HG03108 (cell line): ENCODE data around the gene ADAMTS16.

Experiments used
- ATAC-seq: cut with Tn5 transposase; IDR thresholded peaks from one replicate; pipeline ENCODE4 v1.9.1; 2021; ENCODE audit warnings: moderate library complexity; ENCODE audit not compliant: unreplicated experiment

Gene ADAMTS16

GRCh38 chr5:5276951-5277517 is 136.9 kb downstream of the ADAMTS16 start:
- ATAC-seq: no peak

- no peak for ATAC-seq
These were observed 138.2 kb downstream of the ADAMTS16 start for GRCh38 chr5:5278201-5278814.

GRCh38 chr5:5278815-5279381 is 138.8 kb downstream of the ADAMTS16 start:
- ATAC-seq: no peak

GRCh38 chr5:5285906-5286305 is 145.8 kb downstream of the ADAMTS16 start:
- ATAC-seq: no peak

- no peak for ATAC-seq
These were observed 147.3 kb downstream of the ADAMTS16 start for GRCh38 chr5:5287419-5287818.

- no peak for ATAC-seq
These were observed 148.1 kb downstream of the ADAMTS16 start for GRCh38 chr5:5288201-5288600.

- ATAC-seq: no peak
These were observed 149.4 kb downstream of the ADAMTS16 start for GRCh38 chr5:5289537-5289936.

- ATAC-seq: no peak
These were observed 150.7 kb downstream of the ADAMTS16 start for GRCh38 chr5:5290674-5291334.

- ATAC-seq: no peak
These were observed 151.2 kb downstream of the ADAMTS16 start for GRCh38 chr5:5291357-5291756.

GRCh38 chr5:5293029-5293428 is 152.9 kb downstream of the ADAMTS16 start:
- ATAC-seq: no peak

GRCh38 chr5:5294429-5294828 is 154.3 kb downstream of the ADAMTS16 start:
- ATAC-seq: no peak

GRCh38 chr5:5295351-5295750 is 155.2 kb downstream of the ADAMTS16 start:
- no peak for ATAC-seq

GRCh38 chr5:5296051-5296450 is 155.9 kb downstream of the ADAMTS16 start:
- no peak for ATAC-seq

GRCh38 chr5:5297432-5298067 is 157.4 kb downstream of the ADAMTS16 start:
- no peak for ATAC-seq

- no peak for ATAC-seq
These were observed 158.0 kb downstream of the ADAMTS16 start for GRCh38 chr5:5298068-5298633.

GRCh38 chr5:5298841-5299541 is 158.9 kb downstream of the ADAMTS16 start:
- ATAC-seq: no peak

- no peak for ATAC-seq
These were observed 161.0 kb downstream of the ADAMTS16 start for GRCh38 chr5:5301176-5301575.

GRCh38 chr5:5302201-5302600 is 162.1 kb downstream of the ADAMTS16 start:
- no peak for ATAC-seq

- ATAC-seq: no peak
These were observed 163.1 kb downstream of the ADAMTS16 start for GRCh38 chr5:5303242-5303641.

GRCh38 chr5:5304361-5305020 is 164.4 kb downstream of the ADAMTS16 start:
- no peak for ATAC-seq
